PC-9 (cell line): ENCODE measurements around the gene TOM1L2. TPM values are rescaled to one million over a fixed set of nuclear protein-coding genes. Genes with fewer than 3 reads are reported as not detected.

Source experiments
- BruUV-seq: library from RNA; stranded (reverse); fragments of 400-500 nt; replicated peaks from 2 replicates; lab custom pipeline; 2021; lab: Mats Ljungman, UMichigan
- CTCF ChIA-PET: fragments of 300-600 bp; sonication (Branson Sonifier 250); formaldehyde crosslinking; loops from one replicate; lab custom pipeline; 2022; ENCODE audit warnings: antibody characterized with exemption; lab: Charles Lee
- POLR2A ChIA-PET: fragments of 300-600 bp; sonication (Branson Sonifier 250); formaldehyde crosslinking; loops from one replicate; lab custom pipeline; 2022; ENCODE audit warnings: antibody characterized with exemption; ENCODE audit not compliant: unreplicated experiment; lab: Charles Lee
- DNase-seq, 2 experiments: peaks; one replicate each; pipeline versions ENCODE4 v3.0.0 to v3.0.0-alpha.2; 2015 to 2022; ENCODE audit warnings: mixed read lengths in 1 of 2
- H2AFZ ChIP-seq: fragments of 200-600 bp; sonication (generic); 2 replicates; pipeline ENCODE4 v1.8.1; 2017; ENCODE audit warnings: antibody characterized with exemption
- H3F3A ChIP-seq: fragments of 200-600 bp; sonication (generic); 2 replicates; pipeline ENCODE4 v1.8.1; 2017; ENCODE audit warnings: antibody characterized with exemption, mild to moderate bottlenecking, low read depth; ENCODE audit not compliant: insufficient read depth
- H3K27ac ChIP-seq: fragments of 200-600 bp; sonication (generic); 2 replicates; pipeline ENCODE4 v1.6.1; 2016; ENCODE audit warnings: mixed run types
- H3K27me3 ChIP-seq: fragments of 200-600 bp; sonication (generic); 2 replicates; pipeline ENCODE4 v1.6.1; 2016; ENCODE audit warnings: low read depth, mixed run types; ENCODE audit not compliant: insufficient read depth
- H3K36me3 ChIP-seq: fragments of 200-600 bp; sonication (generic); 2 replicates; pipeline ENCODE4 v1.6.1; 2016; ENCODE audit warnings: low read depth, mixed run types
- H3K4me1 ChIP-seq: fragments of 200-600 bp; sonication (generic); replicated peaks from 2 replicates; pipeline ENCODE4 v1.6.1; 2016; ENCODE audit warnings: mixed run types; ENCODE audit not compliant: insufficient read depth
- H3K4me2 ChIP-seq: fragments of 200-600 bp; sonication (generic); 2 replicates; pipeline ENCODE4 v1.6.1; 2017; ENCODE audit warnings: mixed run types
- H3K4me3 ChIP-seq: fragments of 200-600 bp; sonication (generic); 2 replicates; pipeline ENCODE4 v1.6.1; 2016; ENCODE audit warnings: mixed run types
- H3K79me2 ChIP-seq: fragments of 200-600 bp; sonication (generic); 2 replicates; pipeline ENCODE4 v1.6.1; 2017; ENCODE audit warnings: low read depth, mixed run types
- H3K9me2 ChIP-seq: fragments of 200-600 bp; sonication (generic); 2 replicates; pipeline ENCODE4 v1.8.1; 2017; ENCODE audit warnings: mild to moderate bottlenecking; ENCODE audit not compliant: insufficient read depth
- H3K9me3 ChIP-seq: fragments of 200-600 bp; sonication (generic); 2 replicates; pipeline ENCODE4 v1.8.1; 2016; ENCODE audit warnings: low read depth; ENCODE audit not compliant: insufficient read depth
- H4K20me1 ChIP-seq: fragments of 200-600 bp; sonication (generic); 2 replicates; pipeline ENCODE4 v1.8.1; 2017; ENCODE audit not compliant: insufficient read depth
- CTCF ChIP-seq: fragments of 200-600 bp; sonication (generic); conservative IDR thresholded peaks from 2 replicates; pipeline ENCODE4 v1.6.1; 2017; ENCODE audit warnings: mixed run types, antibody characterized with exemption, mild to moderate bottlenecking, moderate library complexity
- EZH2 ChIP-seq: fragments of 200-600 bp; sonication (generic); IDR thresholded peaks from 2 replicates; pipeline ENCODE4 v1.8.0; 2017; ENCODE audit warnings: antibody characterized with exemption, low read depth
- intact Hi-C: fragments of 100-400 bp; cut with micrococcal nuclease; formaldehyde crosslinking; loops from one replicate; pipeline ENCODE4 v1.10.0; 2022; ENCODE audit not compliant: unreplicated experiment
- total RNA-seq: library from RNA; stranded (reverse); gene quantifications from 2 replicates; pipeline ENCODE4 v1.2.3, GENCODE V29; 2021

TOM1L2 gene
- total RNA-seq, 1 experiment from 2014 or later: 68.5 TPM

- Histone ChIP-seq H3K4me3 (no peak overlapping the region), H3K79me2 (no peaks in the 10 kb centered on the region), H3F3A (peaks cover 18% of the 10 kb centered on the region), H4K20me1 (no peaks in the 10 kb centered on the region), H2AFZ (no peak overlapping the region), H3K27ac (no peak overlapping the region), H3K9me3 (no peaks in the 10 kb centered on the region), H3K9me2 (no peaks in the 10 kb centered on the region), H3K36me3 (no peaks in the 10 kb centered on the region), H3K4me1 (peaks cover 19% of the 10 kb centered on the region), H3K4me2 (no peak overlapping the region), H3K27me3 (no peaks in the 10 kb centered on the region)
- TF ChIP-seq CTCF (peak; percentile 52), EZH2 (no peak)
- ChIA-PET CTCF (no interaction called here), POLR2A (no interaction called here)
- no TSS peak for BruUV-seq
- intact Hi-C loops: no loop called here
- DNase-seq: no peak
Measured at GRCh38 chr17:17985555-17985954, 13.4 kb upstream of the TOM1L2 start.

DNA sequence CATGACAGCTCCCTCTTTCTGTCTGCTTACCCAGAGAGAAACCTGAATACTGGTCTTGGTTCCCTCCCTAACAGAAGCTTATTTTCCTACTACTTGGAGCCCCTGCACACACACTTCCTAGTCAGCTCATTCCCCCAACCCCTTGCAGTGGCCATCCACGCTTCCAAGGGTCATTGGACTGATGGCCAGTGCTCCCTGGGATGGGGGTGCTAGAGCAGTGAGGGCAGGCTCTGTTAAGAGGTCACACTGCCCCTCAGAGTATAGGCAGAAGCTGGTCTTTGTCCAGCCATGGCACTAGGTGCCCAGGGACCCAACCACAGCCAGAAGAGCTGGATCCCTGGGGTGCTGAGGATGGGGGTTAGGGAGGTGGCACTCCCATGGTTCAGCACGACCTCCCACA, 13.0 kb upstream of the TOM1L2 start:
- Histone ChIP-seq H4K20me1 (no peaks in the 10 kb centered on the region), H3K79me2 (no peaks in the 10 kb centered on the region), H3K4me1 (peaks cover 15% of the 10 kb centered on the region), H3K9me2 (no peaks in the 10 kb centered on the region), H2AFZ (no peak overlapping the region), H3K9me3 (no peaks in the 10 kb centered on the region), H3K27ac (no peak overlapping the region), H3K4me2 (no peak overlapping the region), H3K27me3 (no peaks in the 10 kb centered on the region), H3K4me3 (no peak overlapping the region), H3F3A (peaks cover 14% of the 10 kb centered on the region; the same call in 1 of the 2 replicates), H3K36me3 (no peaks in the 10 kb centered on the region)
- DNase-seq: no peak
- CTCF ChIA-PET: interaction anchor here (0.6 to 0.7 kb wide), 2 partner anchors 38 to 59 kb away, joined by 3 read pairs; no protein-coding TSS in a partner anchor
- POLR2A ChIA-PET: no interaction called here
- no TSS peak for BruUV-seq
- TF ChIP-seq CTCF (no peak), EZH2 (no peak)
- intact Hi-C loops: no loop called here

DNA sequence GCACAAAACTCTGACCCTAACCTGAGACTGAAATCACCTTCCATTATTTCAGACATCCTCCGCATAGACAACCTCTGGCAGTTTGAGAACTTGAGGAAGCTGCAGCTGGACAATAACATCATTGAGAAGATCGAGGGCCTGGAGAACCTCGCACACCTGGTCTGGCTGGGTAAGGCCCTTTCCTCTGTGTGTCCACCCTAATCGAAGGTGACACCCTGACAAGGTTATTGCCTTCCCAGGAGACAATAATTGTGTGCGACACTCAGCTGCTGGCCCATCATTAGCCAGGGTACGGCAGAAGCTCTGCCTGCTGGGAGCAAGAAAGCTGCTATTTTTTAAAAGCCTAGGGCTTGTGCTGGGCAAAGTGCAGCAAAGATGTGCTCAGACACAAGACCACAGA, 11.6 kb upstream of the TOM1L2 start:
- intact Hi-C loops: no loop called here
- ChIA-PET CTCF (no interaction called here), POLR2A (no interaction called here)
- H2AFZ ChIP-seq: no peak overlapping the region
- H4K20me1 ChIP-seq: no peaks in the 10 kb centered on the region
- TF ChIP-seq EZH2 (no peak), CTCF (no peak)
- H3K4me3 ChIP-seq: no peak overlapping the region
- H3K36me3 ChIP-seq: no peaks in the 10 kb centered on the region
- H3K27me3 ChIP-seq: no peaks in the 10 kb centered on the region
- no peaks in the 10 kb centered on the region for H3K9me2 ChIP-seq
- H3K79me2 ChIP-seq: no peaks in the 10 kb centered on the region
- no peak overlapping the region for H3K4me2 ChIP-seq
- H3K9me3 ChIP-seq: no peaks in the 10 kb centered on the region
- H3F3A ChIP-seq: no peaks in the 10 kb centered on the region; the same call in 1 of the 2 replicates
- BruUV-seq: no TSS peak
- no peak for DNase-seq
- H3K4me1 ChIP-seq: peaks cover 1% of the 10 kb centered on the region; the same call in 1 of the 2 replicates
- no peak overlapping the region for H3K27ac ChIP-seq
